ENCODE results near the gene RSF1. TPM values are rescaled to one million over a fixed set of nuclear protein-coding genes. Genes with fewer than 3 reads are reported as not detected.
A peak's percentile ranks its signal among the peaks of the same experiment; 100 is the strongest.
"Not testable (repeated sequence)": the region's sequence is repeated elsewhere in the genome, so short reads cannot be mapped to it uniquely, and the experiment has no call there.

The RSF1 gene
- total RNA-seq, 1 donor from 2014 or later, result 45.3 TPM

- H3K9me3 Mint-ChIP-seq; H3K27ac Mint-ChIP-seq; H3K27me3 Mint-ChIP-seq; intact Hi-C loops (cut with micrococcal nuclease); DNase-seq: not testable (repeated sequence)
- H3K4me3 Mint-ChIP-seq, result peak overlapping the region; percentile 28
- H3K36me3 Mint-ChIP-seq (ENCODE audit: low read depth), result peaks cover 47% of the 10 kb centered on the region
- H3K4me1 Mint-ChIP-seq, result peaks cover 45% of the 10 kb centered on the region
Observed at GRCh38 chr11:77633926-77634325, 186.6 kb downstream of the RSF1 start.

GRCh38 chr11:77630157-77630710 is 190.3 kb downstream of the RSF1 start:
- Mint-ChIP-seq H3K9me3 (no peaks in the 10 kb centered on the region), H3K4me3 (peak overlapping the region; percentile 29), H3K36me3 (ENCODE audit: low read depth) (peaks cover 42% of the 10 kb centered on the region), H3K4me1 (peaks cover 22% of the 10 kb centered on the region), H3K27ac (peak overlapping the region; percentile 1), H3K27me3 (no peaks in the 10 kb centered on the region)
- DNase-seq, result no peak
- intact Hi-C loops (cut with micrococcal nuclease), result no loop called here

- no peaks in the 10 kb centered on the region for H3K27me3 Mint-ChIP-seq
- no peaks in the 10 kb centered on the region for H3K9me3 Mint-ChIP-seq
- intact Hi-C loops (cut with micrococcal nuclease), result no loop called here
- no peak overlapping the region for H3K4me3 Mint-ChIP-seq
- no peaks in the 10 kb centered on the region for H3K4me1 Mint-ChIP-seq
- H3K27ac Mint-ChIP-seq, result no peak overlapping the region
- peak; percentile 81 for DNase-seq
- peaks cover 60% of the 10 kb centered on the region for H3K36me3 Mint-ChIP-seq (ENCODE audit: low read depth)
Observed at GRCh38 chr11:77619576-77620198, 200.8 kb downstream of the RSF1 start.

- peaks cover 51% of the 10 kb centered on the region for H3K36me3 Mint-ChIP-seq (ENCODE audit: low read depth)
- DNase-seq, result no peak
- H3K9me3 Mint-ChIP-seq, result no peaks in the 10 kb centered on the region
- H3K27ac Mint-ChIP-seq, result no peak overlapping the region
- H3K27me3 Mint-ChIP-seq, result no peaks in the 10 kb centered on the region
- H3K4me3 Mint-ChIP-seq, result no peak overlapping the region
- H3K4me1 Mint-ChIP-seq, result no peaks in the 10 kb centered on the region
- intact Hi-C loops (cut with micrococcal nuclease), result no loop called here
Observed at GRCh38 chr11:77617892-77618291, 202.6 kb downstream of the RSF1 start.

- intact Hi-C loops (cut with micrococcal nuclease), result no loop called here
- peaks cover 39% of the 10 kb centered on the region for H3K36me3 Mint-ChIP-seq (ENCODE audit: low read depth)
- H3K9me3 Mint-ChIP-seq, result no peaks in the 10 kb centered on the region
- H3K27me3 Mint-ChIP-seq, result no peaks in the 10 kb centered on the region
- H3K4me3 Mint-ChIP-seq, result no peak overlapping the region
- no peak overlapping the region for H3K27ac Mint-ChIP-seq
- no peak for DNase-seq
- no peaks in the 10 kb centered on the region for H3K4me1 Mint-ChIP-seq
Observed at GRCh38 chr11:77611921-77612320, 208.6 kb downstream of the RSF1 start.

Other genes starting within 250 kb of the RSF1 start
- 0.38 and 0.65 TPM in 2 replicates for gene AQP11, start 230.8 kb downstream of the RSF1 start, total RNA-seq
- gene CLNS1A, start 182.9 kb downstream of the RSF1 start, total RNA-seq, result 177 and 186 TPM in 2 replicates
- gene AAMDC, start 422 bp upstream of the RSF1 start, total RNA-seq, result 1.3 and 1.4 TPM in 2 replicates
- 60.0 and 60.8 TPM in 2 replicates for gene INTS4, start 173.9 kb upstream of the RSF1 start, total RNA-seq
- gene KCTD14, start 202.6 kb upstream of the RSF1 start, total RNA-seq, result 0.35 TPM in 1 of 2 replicates, not detected in the other
- not detected in 2 replicates for gene THRSP, start 243.1 kb upstream of the RSF1 start, total RNA-seq